Measurements from ENCODE around the gene MRPS18A.
"Not testable (repeated sequence)": the region's sequence is repeated elsewhere in the genome, so short reads cannot be mapped to it uniquely, and the experiment has no call there.

Gene MRPS18A

DNA sequence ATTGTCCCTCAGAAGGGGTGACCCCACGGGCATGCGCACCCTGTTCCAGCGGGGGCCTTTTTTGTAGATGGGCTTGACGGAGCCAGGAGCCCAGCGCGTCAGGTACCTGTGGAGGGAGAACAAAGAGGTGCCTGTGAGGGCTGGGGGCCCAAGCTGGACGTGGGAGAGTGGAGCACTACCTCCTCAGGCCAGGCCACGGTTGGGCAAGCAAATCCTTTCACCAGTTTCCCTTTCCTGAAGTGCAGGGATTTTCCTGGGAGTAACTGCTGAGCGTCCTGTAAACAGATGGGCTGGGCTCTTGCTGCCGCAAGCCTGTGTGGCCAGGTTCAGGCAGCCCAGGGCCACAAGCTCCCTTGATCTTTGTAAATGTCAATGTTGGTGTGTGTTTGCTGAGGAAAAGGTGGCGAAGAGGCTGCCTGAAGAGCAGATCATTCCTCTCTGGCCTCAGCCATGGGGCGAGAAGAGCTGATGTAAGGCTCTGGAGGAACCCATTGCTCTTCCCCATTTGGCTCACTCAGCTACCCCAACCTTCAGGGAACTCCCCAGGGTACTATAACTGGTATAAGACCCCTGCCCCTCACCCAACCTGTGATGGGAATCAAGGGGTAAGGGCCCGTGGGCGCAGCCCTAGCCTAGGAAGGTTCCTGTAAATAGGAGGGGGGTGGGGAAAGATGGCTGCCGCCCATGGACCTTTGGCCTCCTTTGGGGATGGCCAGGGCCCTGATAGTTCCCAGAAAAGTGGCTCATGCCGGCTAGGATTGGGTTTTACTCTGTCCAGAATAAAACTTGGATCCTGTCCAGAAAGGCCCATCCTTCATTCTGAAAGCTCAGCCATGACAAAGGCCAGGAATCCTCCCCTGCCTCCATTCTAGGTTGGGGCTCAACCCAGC is 15.5 kb downstream of the MRPS18A start:
- no peak for DNase-seq (ENCODE audit: low read depth in 4 of 4, low spot score in 1 of 4)

DNA sequence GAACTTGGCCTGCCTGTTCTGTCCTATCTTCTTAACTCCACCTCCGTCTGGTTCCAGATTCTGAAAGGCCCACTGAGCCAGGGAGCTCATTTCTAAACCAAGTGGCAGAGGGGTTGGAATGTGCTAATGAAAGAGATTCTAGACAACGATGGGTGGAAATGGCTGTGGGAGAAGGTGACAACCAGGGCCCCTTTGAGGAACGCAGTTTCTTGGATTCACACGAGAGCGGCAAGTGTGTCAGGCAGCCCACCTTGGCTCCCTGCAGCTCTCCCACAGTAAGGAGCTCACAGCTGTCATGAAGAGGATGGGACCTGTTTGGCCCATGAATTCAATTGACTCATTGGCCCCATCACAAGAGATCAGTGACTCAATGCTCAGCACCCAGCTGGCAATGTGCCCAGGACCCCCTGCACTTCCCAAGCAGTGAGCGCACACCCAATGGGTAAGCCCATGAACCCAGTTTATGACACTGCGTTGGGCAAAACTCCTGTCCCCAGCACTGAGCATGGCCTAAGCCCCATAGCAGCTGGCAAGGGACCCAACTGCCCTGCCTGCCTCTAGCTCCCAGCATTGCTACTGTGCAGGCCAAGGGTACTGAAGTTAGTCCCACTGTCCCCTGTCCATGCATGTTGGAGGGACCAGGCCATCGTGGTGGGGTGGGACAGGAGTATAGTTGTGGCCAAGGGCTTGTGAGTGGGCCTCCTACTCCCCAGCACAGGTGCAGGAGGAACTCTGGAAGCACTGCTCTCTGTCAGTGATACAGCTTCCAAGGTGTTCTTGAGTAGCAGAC is 16.4 kb downstream of the MRPS18A start:
- DNase-seq (ENCODE audit: low read depth in 4 of 4, low spot score in 1 of 4), result no peak

DNA sequence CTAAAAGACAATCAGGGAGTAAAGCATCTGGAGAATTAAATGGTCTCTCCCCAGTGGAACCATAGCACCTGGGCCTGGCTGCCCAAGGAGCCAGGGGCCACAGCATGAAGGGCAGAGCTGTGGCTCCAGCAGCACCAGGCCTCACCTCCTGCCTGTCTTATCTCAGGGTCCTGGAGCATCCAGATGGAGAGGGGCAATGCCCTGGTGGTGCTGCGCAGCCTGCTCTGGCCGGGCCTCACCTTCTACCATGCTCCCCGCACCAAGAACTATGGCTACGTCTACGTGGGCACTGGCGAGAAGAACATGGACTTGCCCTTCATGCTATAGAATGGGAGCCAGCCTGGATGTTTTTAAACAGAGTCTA is 17.0 kb downstream of the MRPS18A start:
- no peak for DNase-seq (ENCODE audit: low read depth in 4 of 4, low spot score in 1 of 4)

DNA sequence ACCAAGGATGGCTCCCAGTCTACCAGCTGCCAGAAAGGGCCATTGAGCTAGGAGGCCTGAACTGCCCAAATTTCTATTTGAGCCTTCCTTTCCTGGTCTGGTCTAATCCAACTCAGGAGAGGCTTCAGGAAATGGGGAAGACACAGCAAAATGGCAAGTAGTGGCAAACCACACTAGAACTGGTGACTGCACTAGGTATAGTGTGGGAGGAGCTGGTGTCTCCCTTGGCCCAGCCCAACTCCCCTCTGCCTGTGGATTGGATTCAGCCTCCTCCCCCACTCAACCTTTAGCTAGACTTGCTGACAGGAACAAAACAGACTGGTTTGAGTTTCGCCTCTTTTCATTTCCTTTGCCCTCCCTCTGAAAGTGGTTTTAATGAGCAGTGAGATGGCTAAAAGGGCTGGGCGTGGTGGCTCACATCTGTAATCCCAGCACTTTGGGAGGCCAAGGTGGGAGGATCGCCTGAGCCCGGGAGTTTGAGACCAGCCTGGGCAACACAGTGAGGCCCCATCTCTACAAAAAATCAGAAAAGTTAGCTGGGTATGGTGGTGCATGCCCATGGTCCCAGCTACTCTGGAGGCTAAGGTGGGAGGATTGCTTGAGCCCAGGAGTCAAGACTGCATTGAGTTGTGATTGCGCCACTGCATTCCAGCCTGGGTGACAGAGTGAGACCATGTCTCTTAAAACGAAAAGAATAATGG is 17.5 kb downstream of the MRPS18A start:
- DNase-seq (ENCODE audit: low read depth in 4 of 4, low spot score in 1 of 4), result no peak

DNA sequence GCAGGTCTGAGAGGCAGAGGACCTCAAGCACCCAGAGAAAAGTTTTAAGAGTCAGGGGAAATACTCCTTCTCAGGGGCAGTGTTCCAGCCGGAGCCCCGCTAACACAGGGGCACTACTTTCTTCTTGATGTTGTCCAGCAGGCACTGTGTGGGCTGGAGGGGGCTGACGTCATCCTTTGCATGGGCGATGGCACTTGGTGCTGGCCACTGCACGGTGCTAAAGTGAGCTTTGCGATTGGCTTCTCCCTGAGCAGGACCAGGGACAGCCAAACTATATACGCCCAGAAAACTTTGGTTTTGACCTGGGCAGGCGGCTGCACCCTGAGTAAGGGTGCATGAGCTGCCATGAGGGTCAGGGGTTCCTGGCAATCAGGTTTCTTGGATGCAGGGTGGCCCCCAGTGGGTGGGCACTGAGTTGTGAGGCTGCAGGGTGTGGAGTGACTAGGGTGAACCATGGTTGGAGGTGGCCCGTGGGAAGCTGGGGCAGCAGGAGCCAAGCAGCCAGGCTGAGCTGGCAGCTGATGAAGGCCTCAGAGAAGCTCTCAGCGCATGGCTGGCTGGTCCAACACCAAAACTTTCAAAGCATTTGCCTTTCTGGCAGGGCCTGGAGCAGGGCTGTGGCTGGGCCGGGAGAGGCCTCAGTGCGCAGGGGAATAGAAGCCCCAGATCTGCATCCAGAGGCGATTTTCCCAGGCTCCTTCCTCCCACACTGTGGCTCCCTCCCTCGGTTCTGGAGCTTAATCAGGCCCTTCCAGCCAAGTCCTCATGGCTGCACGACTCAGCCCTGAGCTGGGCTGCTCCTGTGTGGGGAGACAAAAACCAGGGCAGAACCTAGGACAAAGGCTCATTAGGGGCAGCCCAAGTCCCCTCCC is 18.3 kb downstream of the MRPS18A start:
- DNase-seq (ENCODE audit: low read depth in 4 of 4, low spot score in 1 of 4), result no peak

DNA sequence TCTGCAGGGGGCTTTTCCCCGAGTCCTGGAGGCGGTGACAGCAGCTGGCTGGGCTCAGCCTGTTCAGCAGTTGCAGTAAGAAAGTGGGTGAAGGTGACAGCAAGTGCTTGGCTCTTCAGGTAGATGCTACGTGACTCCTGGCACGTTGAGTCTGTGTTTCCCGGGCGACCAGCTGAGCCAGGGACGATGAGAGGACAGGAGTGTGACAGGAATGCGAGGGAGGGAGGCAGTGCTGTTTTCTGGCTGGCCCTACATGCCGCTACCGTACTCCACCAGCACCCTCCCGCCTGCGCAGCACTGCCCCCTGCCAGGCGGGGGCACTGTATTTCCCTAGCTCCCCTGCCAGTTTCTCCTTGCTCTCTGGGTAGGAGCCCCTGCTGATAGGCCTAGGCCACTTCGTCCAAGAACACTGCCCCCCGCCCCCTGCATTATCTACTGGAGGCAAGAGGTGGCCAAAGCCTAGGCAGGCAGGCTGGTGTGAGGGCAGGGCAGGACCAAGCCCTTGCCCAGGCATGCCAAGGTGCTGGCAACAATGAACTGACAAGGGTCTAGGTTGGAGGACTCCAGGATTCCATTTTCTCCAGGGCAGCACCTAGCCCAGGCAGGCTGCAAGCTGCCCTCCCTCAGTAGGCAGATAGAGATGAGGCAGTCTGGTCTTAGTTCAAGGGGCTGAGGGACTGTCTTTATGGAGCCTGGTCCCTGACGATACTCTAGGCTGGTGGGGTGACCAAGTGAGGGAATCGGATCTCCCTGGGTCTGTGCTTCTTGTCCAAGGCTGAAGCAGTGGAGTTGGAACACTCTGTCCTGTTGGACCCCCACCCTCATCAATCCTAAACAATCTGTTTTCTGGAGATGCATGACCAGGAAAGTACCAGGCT is 19.2 kb downstream of the MRPS18A start:
- DNase-seq (ENCODE audit: low read depth in 4 of 4, low spot score in 1 of 4), result peak in 2 of 4 experiments; percentile 20 to 51

DNA sequence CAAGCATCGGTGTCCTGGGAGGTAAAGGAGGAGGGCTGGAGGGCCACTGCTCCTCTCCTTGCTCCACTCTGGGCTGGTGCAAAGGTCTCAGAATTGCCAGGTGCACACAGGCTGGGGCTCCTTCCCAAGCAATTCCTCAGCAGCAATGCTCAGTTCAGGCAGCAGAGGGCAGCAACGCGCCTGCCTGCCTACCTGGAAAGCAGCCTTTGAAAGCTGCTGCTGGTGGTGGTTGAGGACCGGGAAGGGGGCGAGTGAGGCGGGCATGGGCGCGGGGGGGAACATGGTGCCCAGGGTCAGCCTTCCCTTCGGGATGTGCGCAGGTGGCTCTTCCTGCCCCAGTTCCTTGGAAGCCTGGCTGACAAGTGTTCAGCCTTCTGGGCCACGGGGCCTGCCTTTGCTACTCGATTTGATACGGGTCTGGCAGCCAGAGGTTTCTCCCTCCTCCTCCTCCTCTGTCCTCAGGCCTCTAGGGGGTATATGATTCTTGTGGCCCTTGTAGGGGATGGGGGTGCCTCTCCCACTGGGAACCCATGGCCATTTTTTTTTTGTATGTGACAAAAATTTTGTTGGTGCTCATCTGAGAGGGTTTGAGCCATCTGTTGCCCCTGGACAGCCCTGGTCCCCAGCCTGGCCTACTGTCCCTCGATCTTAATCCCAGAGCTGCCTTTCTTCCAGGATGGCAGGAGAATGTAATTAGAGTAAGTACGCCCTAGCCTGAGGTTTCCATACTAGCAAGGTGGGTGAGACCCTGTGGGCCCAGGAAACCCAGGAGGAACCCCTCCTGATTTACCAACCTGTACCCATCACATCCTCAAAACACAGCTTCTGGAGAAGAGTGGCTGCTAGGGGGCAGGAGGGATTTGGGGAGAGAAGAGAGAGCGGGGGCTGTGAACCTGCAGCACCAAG is 20.1 kb downstream of the MRPS18A start:
- DNase-seq (ENCODE audit: low read depth in 4 of 4, low spot score in 1 of 4), result peak; percentile 56 to 79 (median 66)

DNA sequence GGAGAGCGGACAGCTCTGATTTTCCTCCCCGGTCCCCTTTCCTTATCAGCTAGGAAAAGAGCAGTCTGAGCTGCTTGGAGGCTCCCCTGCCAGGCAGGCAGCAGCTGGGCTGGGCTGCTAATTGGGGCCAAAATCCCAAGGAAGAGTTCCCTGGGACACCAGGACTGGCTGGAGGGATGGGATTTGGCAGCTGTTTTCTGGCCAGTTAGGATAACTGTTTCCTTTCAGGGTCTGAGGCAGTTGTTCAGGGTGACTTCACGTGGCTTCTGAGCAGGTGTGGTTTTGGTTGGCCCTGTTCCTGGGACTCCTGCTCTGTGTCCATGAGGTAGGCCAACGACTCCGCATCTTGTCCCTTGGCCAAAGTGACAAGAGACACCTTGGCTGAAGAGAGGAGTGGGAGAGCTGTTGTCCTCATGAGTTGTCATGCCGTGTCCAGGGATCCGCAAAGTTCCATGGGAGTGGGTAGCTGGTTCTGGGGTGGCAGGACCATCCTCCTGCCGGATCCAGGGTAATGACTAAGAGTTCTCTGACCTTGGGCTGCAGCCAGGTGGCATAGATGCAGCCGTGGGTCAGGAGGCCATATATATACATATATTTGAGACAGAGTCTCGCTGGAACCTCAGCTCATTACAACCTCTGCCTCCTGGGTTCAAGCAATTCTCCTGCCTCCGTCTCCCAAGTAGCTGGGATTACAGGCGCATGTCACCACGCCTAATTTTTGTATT is 21.2 kb downstream of the MRPS18A start:
- DNase-seq (ENCODE audit: low read depth in 4 of 4, low spot score in 1 of 4), result no peak

DNA sequence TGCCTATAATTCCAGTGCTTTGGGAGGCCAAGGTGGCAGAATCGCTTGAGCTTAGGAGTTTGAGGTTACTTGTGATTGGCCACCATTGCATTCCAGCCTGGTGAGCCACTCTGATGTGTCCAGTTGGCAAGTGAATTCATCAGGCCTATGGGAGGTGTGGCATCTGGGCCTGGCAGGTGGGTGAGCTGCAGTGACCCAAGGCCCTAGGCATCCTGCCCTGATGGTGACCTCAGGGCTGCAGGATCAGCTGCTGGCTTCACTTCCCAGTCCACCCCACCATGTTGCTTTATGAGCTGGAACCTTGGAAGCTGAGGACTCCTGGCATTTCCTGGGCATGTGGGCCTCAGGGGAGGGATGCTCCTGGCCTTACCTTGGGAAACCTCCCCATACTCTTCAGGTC is 22.2 kb downstream of the MRPS18A start:
- DNase-seq (ENCODE audit: low read depth in 4 of 4, low spot score in 1 of 4), result no peak

DNA sequence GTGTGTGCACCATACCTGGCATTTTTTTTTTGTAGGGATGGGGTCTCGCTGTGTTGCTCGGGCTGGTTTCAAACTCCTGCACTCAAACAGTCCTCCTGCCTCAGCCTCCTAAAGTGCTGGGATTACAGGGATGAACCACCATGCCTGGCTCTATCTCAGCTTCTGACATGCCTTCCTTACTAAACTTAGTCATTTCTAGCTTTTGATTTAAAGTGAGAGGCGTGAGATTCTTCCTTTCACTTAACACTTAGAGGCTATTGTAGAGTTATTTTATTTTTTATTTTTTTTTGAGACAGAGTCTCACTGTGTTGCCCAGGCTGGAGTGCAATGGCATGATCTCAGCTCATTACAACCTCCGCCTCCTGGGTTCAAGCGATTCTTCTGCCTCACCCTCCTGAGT is 24.6 kb downstream of the MRPS18A start:
- not testable (repeated sequence) for DNase-seq (ENCODE audit: low read depth in 4 of 4, low spot score in 1 of 4)

DNA sequence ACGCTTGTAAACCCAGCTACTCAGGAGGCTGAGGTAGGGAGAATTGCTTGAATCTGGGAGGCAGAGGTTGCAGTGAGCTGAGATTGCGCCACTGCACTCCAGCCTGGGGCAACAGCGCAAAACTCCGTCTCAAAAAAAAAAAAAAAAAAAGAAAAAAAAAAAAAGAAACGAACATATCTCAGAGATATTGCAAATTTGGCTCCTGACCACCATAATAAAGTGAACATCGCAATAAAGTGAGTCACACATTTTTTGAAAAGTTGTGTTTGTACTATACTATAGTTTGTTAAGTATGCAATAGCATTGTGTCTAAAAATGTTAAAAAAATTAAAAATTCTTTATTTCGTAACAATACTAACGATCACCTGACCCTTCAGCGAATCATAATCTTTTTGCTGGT is 29.4 kb downstream of the MRPS18A start:
- DNase-seq (ENCODE audit: low read depth in 4 of 4, low spot score in 1 of 4), result no peak

DNA sequence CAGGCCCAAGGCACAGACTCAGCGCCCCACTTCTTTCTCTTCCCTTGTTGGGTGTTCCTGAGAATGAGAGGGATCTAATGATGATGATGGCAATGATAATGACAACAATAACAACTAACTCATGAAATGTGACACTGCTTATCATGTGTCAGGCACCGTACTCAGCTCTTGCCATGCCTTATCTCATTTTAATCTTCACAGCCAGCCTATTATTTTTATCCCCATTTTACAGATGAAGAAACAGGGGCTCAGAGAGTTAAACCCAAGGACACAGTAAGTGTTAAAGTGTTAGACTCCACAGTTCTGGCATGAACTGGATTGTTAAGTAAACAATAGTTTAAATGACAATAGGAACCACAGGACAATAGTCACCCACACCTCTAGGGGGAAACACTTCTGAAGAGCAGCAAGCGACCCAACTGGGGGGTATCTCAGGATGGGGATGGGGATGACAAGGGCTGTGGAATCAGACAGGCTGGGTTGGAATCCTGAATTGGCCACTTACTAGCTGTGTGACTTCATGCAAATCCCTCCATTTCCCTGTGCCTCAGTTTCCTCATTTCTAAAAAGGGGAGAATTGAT is 30.3 kb downstream of the MRPS18A start:
- DNase-seq (ENCODE audit: low read depth in 4 of 4, low spot score in 1 of 4), result no peak

DNA sequence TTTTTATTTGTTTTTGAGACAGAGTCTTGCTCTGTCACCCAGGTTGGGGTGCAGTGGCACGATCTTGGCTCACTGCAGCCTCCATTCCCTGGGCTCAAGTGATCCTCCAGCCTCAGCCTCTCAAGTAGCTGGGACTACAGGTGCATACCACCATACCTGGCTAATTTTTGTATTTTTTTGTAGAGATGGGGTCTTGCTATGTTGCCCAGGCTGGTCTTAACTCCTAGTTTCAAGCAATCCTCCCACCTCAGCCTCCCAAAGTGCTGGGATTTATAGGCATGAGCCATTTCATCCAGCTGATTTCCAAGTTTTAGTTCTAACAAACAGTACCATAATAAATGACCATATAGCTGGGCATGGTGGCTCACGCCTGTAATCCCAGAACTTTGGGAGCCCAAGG is 34.8 kb downstream of the MRPS18A start:
- not testable (repeated sequence) for DNase-seq (ENCODE audit: low read depth in 4 of 4, low spot score in 1 of 4)

DNA sequence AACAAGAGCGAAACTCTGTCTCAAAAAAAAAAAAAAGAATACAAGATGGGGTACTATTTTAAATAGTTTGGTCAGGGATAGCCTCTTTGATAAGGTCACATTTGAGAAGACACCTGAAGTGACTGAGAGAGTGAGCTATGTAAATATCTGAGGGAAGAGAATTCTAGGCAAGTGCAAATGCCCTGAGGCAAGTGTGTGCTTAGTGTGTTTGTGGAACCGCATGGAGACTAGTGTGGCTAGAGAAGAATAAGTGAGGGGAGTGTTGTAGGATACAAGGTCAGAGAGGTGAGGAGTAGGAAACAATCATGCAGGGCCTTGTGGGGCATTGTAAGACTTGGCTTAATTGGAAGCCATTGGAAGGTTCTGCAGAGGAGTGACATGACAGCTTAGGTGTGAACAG is 39.3 kb downstream of the MRPS18A start:
- DNase-seq (ENCODE audit: low read depth in 4 of 4, low spot score in 1 of 4), result no peak

DNA sequence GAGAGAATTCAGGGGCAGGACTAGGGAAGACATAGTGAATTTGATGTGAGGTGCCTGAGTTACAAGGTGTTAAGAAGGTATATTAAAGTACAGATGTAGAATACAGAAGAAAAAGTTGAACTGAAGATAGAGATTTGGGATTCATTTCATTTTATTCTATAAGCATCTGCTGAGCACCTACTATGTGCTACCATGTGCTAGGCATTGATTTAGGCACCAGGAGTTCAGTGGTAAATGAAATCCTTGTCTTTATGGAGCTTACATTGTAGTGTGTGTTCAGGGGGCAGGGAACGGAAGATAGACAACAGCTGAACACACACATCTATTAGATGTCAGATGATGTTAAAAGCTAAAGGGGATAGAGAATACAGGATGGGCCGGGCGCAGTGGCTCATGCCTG is 40.0 kb downstream of the MRPS18A start:
- DNase-seq (ENCODE audit: low read depth in 4 of 4, low spot score in 1 of 4), result no peak

DNA sequence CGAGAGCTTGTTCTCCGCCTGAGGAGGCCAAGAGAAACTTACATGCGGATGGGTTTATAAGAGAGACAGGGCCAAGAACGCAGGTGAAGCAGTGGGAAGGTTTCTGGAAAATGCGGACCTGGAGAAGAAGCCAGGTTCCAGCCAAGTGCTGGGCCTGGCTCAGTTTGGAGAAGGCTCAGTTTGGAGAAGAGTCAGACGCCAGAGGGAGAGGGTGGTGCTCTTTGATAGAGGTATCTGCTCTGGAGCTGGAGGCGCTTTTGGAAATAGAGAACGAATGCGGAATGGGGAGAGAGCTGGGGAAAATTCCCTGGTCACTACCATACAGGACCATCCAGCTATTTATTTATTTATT is 42.0 kb downstream of the MRPS18A start:
- no peak for DNase-seq (ENCODE audit: low read depth in 4 of 4, low spot score in 1 of 4)

DNA sequence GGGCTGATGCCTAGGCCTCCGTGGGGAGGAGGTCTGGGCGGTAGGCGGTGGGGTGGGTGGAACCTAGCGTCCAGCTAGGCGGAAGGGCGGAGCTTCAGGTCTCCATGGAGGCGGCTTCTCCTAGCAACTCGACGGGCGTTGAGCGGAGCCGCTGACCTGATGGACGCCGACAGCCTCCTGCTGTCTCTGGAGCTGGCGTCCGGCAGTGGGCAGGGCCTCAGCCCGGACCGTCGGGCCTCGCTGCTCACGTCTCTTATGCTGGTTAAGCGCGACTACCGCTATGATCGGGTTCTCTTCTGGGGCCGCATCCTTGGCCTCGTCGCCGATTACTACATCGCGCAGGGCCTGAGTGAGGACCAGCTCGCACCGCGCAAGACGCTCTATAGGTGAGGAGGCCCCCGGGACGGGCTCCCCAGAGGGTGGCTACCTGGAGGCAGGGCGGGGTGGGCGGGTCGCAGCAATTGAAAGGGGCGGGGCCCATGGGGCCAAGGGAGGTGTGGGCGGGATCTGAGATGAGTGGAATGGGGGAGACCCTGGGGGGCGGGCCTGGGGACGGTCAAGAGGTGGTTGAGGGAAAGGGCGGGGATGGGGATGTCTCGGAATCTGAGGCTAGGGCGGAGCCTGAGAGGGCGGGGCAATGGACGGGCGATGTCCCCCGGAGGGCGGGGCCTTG is 42.5 kb downstream of the MRPS18A start, which contains the start of gene RSPH9:
Gene RSPH9 (plus strand): TSS at position 97 of the 673 bp plus-strand sequence. CDS start 63 bp downstream, at position 160.
- peak in 3 of 4 experiments; percentile 27 to 67 (median 52) for DNase-seq (ENCODE audit: low read depth in 4 of 4, low spot score in 1 of 4)

All from stimulated activated CD4-positive, alpha-beta T cell treated with anti-CD3 and anti-CD28 coated beads, Interleukin-1b, Interleukin-23, amount 100 ng/mL, for 24 hours (primary cell).